Stimulated activated naive CD4-positive, alpha-beta T cell (primary cell): ENCODE results near the gene TMEM242.
"Not testable (repeated sequence)": the region's sequence is repeated elsewhere in the genome, so short reads cannot be mapped to it uniquely, and the experiment has no call there.

Experiments used
- DNase-seq, 6 experiments: peaks; one replicate each; lab custom pipeline; 2025; lab: John Stamatoyannopoulos, UW

The TMEM242 gene

GRCh38 chr6:157323966-157324300 is 614 bp upstream of the TMEM242 start:
- no peak for DNase-seq

- DNase-seq = no peak
Observed at GRCh38 chr6:157322792-157323254, 496 bp downstream of the TMEM242 start.

- DNase-seq = no peak
Observed at GRCh38 chr6:157316871-157317814, 6.2 kb downstream of the TMEM242 start.

GRCh38 chr6:157314705-157315321 is 8.5 kb downstream of the TMEM242 start:
- no peak for DNase-seq

- no peak for DNase-seq
Observed at GRCh38 chr6:157313531-157314467, 9.5 kb downstream of the TMEM242 start.

- DNase-seq = no peak
Observed at GRCh38 chr6:157312757-157313156, 10.6 kb downstream of the TMEM242 start.

- not testable (repeated sequence) for DNase-seq
Observed at GRCh38 chr6:157310693-157311092, 12.6 kb downstream of the TMEM242 start.

GRCh38 chr6:157307661-157308060 is 15.7 kb downstream of the TMEM242 start:
- no peak for DNase-seq

GRCh38 chr6:157305670-157306653 is 17.4 kb downstream of the TMEM242 start:
- DNase-seq = no peak

GRCh38 chr6:157304899-157305663 is 18.2 kb downstream of the TMEM242 start:
- no peak for DNase-seq

GRCh38 chr6:157302736-157303135 is 20.6 kb downstream of the TMEM242 start:
- no peak for DNase-seq

- DNase-seq = no peak
Observed at GRCh38 chr6:157300436-157300835, 22.9 kb downstream of the TMEM242 start.

GRCh38 chr6:157300006-157300405 is 23.3 kb downstream of the TMEM242 start:
- DNase-seq = no peak

GRCh38 chr6:157298216-157298724 is 25.0 kb downstream of the TMEM242 start:
- no peak for DNase-seq

GRCh38 chr6:157294654-157295053 is 28.7 kb downstream of the TMEM242 start:
- no peak for DNase-seq

GRCh38 chr6:157293780-157294179 is 29.5 kb downstream of the TMEM242 start:
- DNase-seq = no peak

GRCh38 chr6:157292202-157292601 is 31.1 kb downstream of the TMEM242 start:
- DNase-seq = no peak

GRCh38 chr6:157291356-157291755 is 32.0 kb downstream of the TMEM242 start:
- no peak for DNase-seq

- no peak for DNase-seq
Observed at GRCh38 chr6:157290797-157291196, 32.5 kb downstream of the TMEM242 start.

- DNase-seq = no peak
Observed at GRCh38 chr6:157289764-157290163, 33.6 kb downstream of the TMEM242 start.
